HL-60 (cell line): ENCODE results near the gene SUPT3H.

Experiments used
- DNase-seq, 2 experiments: peaks; one replicate each; pipeline ENCODE4 v3.0.0-alpha.2; 2010 to 2020; ENCODE audit warnings: low read depth in 1 of 2, low spot score in 1 of 2
- H3K27ac ChIP-seq: fragments of 250-450 bp; sonication (Bioruptor Pico); replicated peaks from 2 replicates; pipeline ENCODE4 v1.5.1; 2020; ENCODE audit warnings: mild to moderate bottlenecking, moderate library complexity
- H3K27me3 ChIP-seq: fragments of 250-450 bp; sonication (Bioruptor Pico); 2 replicates; pipeline ENCODE4 v1.5.1; 2021; ENCODE audit warnings: mild to moderate bottlenecking, moderate library complexity; ENCODE audit not compliant: insufficient read depth, poor library complexity, severe bottlenecking
- H3K4me3 ChIP-seq: replicated peaks from 2 replicates; pipeline ENCODE4 v1.5.1; 2011; ENCODE audit warnings: mild to moderate bottlenecking, control low read depth, low read length; ENCODE audit not compliant: insufficient read depth
- CTCF ChIP-seq: IDR thresholded peaks from one replicate; pipeline ENCODE4 v1.5.1; 2011; ENCODE audit warnings: low read length, control low read depth, inconsistent platforms; ENCODE audit not compliant: insufficient read depth
- GABPA ChIP-seq: IDR thresholded peaks from 2 replicates; pipeline ENCODE4 v1.6.1; 2012; ENCODE audit warnings: low read depth
- POLR2AphosphoS5 ChIP-seq: IDR thresholded peaks from 2 replicates; pipeline ENCODE4 v1.6.1; 2012; ENCODE audit warnings: low read depth
- REST ChIP-seq: IDR thresholded peaks from 2 replicates; pipeline ENCODE4 v1.6.1; 2012; ENCODE audit warnings: low read depth; ENCODE audit not compliant: insufficient replicate concordance
- SPI1 ChIP-seq: IDR thresholded peaks from 2 replicates; pipeline ENCODE4 v1.6.1; 2012; ENCODE audit warnings: low read depth, mild to moderate bottlenecking, borderline replicate concordance

Gene SUPT3H

DNA sequence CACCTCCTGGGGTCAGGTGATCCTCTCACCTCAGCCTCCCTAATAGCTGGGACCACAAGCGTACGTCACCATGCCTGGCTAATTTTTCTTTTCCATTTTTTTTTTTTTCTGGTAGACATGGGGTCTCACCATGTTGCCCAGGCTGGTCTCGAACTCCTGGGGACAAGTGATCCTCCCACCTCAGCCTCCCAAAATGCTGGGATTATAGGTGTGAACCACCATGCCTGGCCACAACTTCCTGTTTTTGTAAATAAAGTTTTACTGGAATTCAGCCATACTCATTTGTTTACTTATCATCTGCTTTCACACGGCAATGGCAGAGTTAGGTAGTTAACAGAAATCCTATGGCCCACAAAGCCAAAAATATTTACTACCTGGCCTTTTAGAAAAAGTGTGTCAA, 57.4 kb downstream of the SUPT3H start:
- TF ChIP-seq REST, result no peak
- no peak for TF ChIP-seq POLR2AphosphoS5
- TF ChIP-seq GABPA, result no peak
- no peak for TF ChIP-seq CTCF
- no peak for TF ChIP-seq SPI1
- H3K27me3 ChIP-seq, result no peaks in the 10 kb centered on the region
- no peak for DNase-seq
- no peak overlapping the region for H3K4me3 ChIP-seq
- H3K27ac ChIP-seq, result no peak overlapping the region

GRCh38 chr6:45314146-45314545, 63.6 kb downstream of the SUPT3H start:
- H3K27me3 ChIP-seq, result no peaks in the 10 kb centered on the region
- no peak for DNase-seq

GRCh38 chr6:45310118-45310788, 67.5 kb downstream of the SUPT3H start:
- Histone ChIP-seq H3K27me3 (no peaks in the 10 kb centered on the region), H3K4me3 (no peak overlapping the region), H3K27ac (no peak overlapping the region)
- DNase-seq, result no peak
- TF ChIP-seq CTCF (no peak), REST (no peak), SPI1 (no peak), POLR2AphosphoS5 (no peak), GABPA (no peak)

More at GRCh38 chr6:45314146-45314545, 63.6 kb downstream of the SUPT3H start:
- H3K27ac ChIP-seq, result no peak overlapping the region
- TF ChIP-seq SPI1 (peak; percentile 70), POLR2AphosphoS5 (no peak)
- no peak overlapping the region for H3K4me3 ChIP-seq

- H3K4me3 ChIP-seq, result no peak overlapping the region
- DNase-seq, result no peak
- H3K27ac ChIP-seq, result no peak overlapping the region
- H3K27me3 ChIP-seq, result no peaks in the 10 kb centered on the region
- no peak for TF ChIP-seq GABPA
- no peak for TF ChIP-seq REST
- no peak for TF ChIP-seq POLR2AphosphoS5
Observed at GRCh38 chr6:45305546-45305945, 72.2 kb downstream of the SUPT3H start.
